ENCODE results near the gene SLC25A18.
"Not testable (repeated sequence)": the region's sequence is repeated elsewhere in the genome, so short reads cannot be mapped to it uniquely, and the experiment has no call there.

Gene SLC25A18

DNA sequence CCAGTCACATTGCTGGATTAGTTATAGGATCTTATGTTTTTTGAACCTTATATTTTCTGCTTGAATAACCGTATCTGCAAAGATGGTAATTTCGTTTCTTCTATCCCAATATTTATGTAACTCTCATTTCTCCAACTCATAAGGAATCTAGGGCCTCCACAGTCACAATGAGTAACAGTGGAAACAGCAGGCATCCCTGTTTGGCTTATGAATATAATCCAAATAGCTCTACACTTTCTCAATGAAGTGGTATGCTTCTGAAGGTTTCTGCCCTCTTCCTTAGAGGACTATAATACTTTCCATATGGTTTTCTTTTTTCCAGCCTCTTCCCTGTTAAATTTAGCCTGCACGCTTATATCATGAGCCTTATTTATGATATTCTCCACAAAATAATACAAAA is 48.8 kb downstream of the SLC25A18 start:
- ATAC-seq, result no peak

DNA sequence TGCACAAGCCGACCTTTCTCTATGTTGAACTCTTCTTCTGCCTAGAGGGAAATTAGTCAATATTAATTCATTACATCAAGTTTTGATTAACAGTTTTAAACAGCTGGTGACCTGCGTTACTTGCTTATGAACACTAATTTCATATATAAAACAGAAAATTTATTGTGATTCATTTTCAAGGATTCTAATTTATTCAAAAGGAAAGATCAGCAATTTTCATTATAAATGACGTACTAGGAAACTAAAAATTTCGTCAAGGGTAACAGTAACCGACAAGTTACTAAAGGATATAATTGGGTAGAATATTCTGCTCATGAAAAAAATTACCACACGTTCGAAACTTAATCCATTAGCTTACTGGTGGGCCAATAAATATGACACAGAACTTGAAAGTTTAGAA is 50.0 kb downstream of the SLC25A18 start:
- no peak for ATAC-seq

DNA sequence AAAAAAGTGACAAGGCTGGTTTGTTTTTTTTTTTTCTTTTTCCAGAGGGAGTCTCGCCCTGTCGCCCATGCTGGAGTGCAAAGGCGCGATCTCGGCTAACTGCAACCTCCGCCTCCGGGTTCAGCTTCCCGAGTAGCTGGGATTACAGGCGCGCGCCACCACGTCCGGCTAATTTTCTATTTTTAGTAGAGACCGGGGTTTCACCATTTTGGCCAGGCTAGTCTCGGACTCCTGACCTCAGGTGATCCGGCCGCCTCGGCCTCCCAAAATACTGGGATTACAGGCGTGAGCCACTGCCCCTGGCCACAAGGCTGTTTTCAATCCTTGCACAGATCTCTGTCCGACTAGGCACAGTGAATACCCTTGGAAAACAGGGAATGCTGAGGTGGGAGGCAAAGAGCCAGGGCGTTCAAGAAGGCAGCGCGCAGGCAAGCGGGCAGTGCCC is 64.7 kb downstream of the SLC25A18 start:
- ATAC-seq, result no peak

DNA sequence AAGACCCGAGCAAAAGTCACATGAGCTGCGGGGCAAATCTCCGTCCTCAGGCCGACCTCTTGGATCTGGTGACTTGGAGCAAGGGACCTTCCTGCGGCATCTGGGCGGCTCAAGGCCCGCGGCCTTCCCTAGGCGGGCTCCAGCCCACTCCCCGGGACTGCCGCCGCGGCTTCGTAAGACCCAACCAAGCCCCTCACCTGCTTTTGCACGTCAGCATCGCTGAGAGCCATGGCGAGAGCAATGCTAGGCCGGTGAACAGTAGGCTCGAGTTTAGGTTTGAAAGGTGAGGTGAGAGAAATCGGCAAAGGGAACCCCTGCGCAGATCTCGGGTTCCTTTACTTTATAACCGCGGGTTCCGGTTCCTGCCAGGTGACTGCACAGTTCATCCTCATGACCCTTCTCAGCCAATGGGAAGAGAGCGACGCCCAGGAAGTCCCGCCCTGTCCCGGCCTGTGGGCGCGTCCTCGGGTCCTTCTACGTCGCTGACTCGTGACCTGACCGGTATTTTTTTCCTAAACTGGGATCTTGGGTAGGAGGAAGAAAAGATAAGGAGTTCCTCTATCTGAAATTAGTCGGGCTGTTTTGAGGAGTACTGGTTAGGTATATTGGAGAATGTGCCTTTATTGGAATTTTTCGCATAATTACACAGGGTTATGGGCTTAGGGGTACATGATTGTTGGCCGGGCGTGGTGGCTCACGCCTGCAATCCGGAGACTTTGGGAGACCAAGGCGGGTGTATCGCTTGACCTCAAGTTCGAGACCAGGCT is 65.3 kb downstream of the SLC25A18 start, which contains the start of gene ATP6V1E1:
TSS of gene ATP6V1E1 (minus strand) at position 344 of the 767 bp plus-strand sequence. CDS start at position 230, 114 bp downstream.
- ATAC-seq, result peak; percentile 100

DNA sequence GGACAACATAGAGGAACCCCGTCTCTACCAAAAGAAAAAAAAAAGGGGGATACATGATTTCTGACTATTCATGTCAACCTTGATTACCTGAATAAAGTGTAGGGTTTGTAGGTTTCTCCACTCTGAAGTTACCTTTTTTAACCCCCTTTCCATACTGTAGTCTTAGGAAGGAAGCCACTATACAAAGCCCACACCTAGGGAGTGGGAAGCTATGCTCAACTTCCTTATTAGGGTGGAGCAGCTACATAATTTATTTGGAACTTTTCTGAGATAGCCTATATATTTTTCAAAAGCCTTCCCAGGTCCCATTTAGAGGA is 65.8 kb downstream of the SLC25A18 start:
- ATAC-seq, result no peak

DNA sequence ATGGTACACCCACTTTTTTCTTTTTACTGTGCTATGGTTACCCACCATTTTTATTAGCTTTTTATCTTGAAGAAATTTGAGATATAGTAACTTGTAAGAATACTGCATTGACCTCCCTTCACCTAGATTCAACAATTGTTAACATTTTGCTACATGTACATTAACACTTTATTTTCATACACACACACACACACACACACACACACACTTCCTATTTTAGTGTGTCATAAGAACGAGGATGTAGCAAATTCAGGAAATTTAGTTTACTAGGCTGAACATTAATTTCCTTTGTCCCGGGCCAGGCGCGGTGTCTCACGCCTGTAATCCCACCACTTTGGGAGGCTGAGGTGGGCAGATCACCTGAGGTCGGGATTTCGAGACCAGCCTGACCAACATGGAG is 66.3 kb downstream of the SLC25A18 start:
- ATAC-seq, result no peak

DNA sequence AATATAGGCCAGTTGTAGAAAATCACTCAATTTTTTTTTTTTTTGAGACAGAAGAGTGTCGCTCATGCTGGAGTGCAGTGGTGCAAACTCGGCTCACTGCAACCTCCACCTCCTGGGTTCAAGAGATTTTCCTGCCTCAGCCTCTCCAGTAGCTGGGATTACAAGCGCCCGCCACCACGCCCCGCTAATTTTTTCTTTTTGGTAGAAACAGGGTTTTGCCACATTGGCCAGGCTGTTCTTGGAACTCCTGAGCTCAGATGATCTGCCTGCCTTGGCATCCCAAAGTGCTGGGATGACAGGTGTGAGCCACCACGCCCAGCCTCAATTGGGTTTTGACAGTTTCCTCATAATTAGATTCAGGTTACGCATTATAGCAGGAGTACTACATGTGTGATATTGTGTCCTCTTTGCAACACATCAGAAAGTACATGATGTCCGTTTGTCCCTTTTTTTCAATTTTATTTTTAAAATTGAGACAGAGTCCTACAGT is 67.8 kb downstream of the SLC25A18 start:
- ATAC-seq, result no peak

DNA sequence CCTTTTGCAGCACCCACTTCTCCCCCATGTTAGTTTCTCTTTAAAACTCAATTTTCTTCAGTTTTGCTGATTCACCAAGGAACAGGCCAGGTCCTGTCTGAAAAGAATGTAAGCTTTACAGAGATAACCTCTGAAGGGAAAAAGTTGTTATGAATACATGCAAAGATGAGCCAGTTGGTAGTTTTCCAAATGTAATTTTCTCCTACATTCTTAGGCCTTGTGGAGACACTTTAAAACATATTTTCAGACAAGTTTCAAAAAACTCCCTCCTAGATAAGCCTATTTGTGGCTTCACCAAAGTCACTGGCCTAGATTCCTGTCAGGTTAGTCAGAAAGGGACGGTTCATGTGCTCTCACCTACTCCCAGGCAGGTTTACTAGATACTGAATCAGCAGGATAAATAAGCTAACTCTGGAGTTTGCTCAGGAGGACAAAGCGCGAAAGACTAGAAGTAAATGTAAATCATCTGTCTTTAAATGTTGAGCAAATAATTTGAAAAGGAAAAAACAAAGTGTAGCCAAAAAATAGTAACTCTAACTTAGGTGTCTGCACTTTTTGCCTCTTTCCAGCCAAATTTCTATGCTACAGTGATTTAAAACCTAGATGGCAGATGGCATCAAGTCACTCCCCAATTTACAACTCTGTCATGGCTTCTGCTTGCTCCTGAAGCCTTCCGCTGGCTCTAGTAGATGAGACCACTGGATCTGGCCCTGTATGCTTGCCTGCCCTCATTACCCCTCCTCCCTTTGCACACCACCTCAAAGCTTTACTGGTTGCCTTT is 70.1 kb downstream of the SLC25A18 start:
- ATAC-seq, result no peak

DNA sequence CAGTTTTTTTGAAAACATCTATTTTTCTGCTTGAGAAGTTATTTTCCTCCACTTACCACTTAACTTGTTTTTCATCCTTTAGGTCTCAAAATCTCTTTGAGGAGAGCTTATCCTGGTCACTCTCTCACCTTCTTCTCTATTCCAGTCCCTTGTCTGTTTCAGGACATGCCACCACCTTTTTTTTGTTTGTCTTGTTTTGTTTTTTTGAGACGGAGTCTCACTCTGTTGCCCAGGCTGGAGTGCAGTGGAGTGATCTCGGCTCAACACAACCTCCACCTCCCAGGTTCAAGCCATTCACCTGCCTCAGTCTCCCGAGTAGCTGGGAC is 70.7 kb downstream of the SLC25A18 start:
- ATAC-seq, result no peak

DNA sequence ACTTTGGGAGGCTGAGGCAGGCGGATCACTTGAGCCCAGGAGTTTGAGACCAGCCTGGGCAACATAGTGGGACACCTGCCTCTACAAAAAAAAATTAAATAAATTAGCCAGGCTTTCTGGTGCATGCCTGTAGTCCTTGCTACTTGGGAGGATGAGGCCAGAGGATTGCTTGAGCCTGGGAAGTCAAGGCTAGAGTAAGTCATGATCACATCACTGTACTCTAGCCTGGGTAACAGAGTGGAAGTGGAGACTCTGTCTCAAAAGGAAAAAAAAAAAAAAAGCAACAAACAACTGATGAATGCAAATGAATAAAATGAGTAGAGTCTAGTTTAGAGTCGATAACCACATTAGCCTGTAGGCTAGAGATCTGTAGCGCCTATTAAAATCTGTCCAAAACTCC is 71.4 kb downstream of the SLC25A18 start:
- no peak for ATAC-seq

DNA sequence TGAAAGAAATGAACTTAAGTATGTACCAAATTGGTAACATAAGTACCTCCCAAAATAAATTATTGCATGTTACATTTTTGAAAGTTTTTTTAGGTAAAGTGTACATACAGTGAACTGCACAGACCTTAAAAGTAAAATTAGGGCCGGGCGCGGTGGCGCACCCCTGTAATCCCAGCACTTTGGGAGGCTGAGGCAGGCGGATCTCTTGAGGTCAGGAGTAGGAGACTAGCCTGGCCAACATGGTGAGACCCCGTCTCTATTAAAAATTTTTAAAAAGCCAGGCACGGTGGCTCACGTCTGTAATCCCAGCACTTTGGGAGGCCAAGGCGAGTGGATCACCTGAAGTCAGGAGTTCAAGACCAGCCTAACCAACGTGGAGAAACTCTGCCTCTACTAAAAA is 73.6 kb downstream of the SLC25A18 start:
- ATAC-seq, result not testable (repeated sequence)

DNA sequence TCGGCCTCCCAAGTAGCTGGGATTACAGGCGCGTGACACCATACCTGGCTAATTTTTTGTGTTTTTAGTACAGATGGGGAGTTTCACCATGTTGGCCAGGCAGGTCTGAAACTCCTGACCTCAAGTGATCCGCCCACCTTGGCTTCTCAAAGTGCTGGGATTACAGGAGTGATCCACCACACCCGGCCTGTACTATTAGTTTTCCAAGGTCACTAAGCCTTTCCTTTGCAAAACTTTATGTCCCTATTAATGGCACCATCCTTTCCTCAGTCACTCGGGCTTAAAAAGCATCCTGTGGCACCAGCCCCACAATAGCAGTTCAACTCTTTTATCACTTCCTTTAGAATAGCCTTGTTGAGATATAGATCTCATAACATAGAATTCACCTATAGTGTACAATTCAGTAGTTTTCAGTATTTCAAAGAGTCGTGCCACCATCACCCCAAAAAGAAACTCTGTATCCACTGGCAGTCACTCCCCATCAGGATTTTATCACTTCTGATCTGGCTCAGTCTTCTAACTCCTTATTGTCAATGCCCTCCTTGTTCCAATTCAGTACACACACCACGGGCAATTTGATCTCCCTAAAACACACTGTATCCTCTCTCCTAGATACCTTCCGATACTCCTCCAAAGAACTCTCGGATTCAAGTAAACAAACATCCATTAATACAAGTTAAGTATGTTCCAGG is 74.3 kb downstream of the SLC25A18 start:
- ATAC-seq, result no peak

DNA sequence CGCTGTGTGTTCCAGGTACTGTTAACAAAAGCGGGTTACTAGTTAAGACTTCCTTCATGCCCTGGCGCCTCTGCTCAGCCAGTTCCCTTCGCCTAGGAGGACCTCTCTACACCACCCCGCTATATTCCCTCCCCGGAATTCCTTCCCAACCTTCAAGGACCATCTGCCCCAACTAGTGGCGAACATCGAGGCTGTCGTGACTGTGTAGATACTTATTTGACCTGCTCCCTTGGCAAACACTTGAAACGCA is 74.8 kb downstream of the SLC25A18 start:
- ATAC-seq, result peak; percentile 4

DNA sequence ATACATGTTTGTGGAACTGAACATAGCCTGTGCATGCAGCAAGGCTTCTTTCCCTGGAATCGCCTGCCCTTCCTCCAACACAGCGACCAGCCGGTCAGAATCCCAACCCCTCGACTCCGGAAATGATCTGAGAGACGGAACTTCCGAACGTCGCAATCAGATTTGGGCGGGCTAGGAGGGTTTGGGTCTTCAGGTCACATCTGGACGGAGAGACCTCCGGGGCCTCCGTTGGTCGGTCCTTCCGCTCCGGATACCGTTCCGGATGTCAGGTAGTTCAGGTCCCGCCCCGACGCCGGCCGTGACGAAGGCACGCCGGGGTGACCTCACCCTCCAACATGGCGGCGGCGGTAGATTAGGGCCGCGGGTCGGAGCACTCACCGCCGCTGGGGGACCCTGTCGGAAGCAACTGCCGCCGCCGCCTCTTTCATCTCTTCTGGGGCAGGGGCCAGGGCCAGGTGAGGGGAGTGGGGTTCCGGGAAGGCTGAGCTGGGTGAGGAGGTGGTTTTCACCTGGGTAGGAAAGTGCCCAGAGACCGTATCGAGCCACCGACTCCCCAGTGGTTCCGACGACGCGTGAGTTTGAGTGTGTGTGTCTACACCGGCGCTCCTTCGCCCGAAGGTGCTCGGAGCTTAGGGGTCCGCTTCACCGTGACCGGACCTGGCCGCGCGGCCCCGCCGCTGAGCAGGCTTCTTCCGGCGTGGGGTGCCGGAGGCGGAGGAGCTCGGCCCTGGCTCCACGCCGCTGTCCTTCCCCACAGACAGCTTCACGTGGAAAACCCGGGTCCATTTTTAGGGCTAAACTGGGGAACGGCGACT is 75.3 kb downstream of the SLC25A18 start, which contains the start of gene BCL2L13:
TSS of gene BCL2L13 (plus strand) at position 326 of the 815 bp plus-strand sequence. CDS start 16,955 bp downstream, outside the sequence.
- peak; percentile 96 to 98 for ATAC-seq

DNA sequence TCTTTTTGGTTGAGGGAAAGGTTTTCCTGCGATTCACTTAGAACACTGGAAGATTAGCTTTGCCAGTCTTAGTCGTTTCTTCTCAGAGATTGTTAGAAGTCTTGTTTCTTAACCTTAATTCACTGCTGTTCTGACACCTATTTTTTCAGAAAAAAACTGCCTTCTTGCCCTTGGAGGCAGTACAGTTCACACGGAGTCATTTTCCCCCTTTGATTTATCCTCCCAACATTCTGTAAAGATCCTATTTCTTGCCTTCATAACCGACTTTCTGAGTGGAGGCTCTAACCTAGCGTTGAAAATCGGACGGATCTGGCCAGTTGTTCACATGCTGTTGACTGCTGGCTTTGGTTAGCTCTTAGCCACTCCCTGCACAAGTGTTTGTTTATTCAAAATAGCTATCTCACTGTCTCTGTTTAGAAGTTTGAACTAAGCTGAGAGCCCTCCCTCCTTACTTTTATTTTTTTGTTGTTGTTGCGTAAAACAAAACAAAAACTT is 76.0 kb downstream of the SLC25A18 start:
- peak; percentile 15 to 20 for ATAC-seq
